ENCODE data around the gene EXOC6B.
"Not testable (repeated sequence)": the region's sequence is repeated elsewhere in the genome, so short reads cannot be mapped to it uniquely, and the experiment has no call there.

The EXOC6B gene

GRCh38 chr2:72438364-72438763 is 387.5 kb downstream of the EXOC6B start:
- Mint-ChIP-seq H3K27ac (no peak overlapping the region), H3K9me3 (peaks cover 21% of the 10 kb centered on the region), H3K36me3 (ENCODE audit: low read depth) (no peaks in the 10 kb centered on the region), H3K4me3 (no peak overlapping the region), H3K27me3 (ENCODE audit: low read depth) (peaks cover 6% of the 10 kb centered on the region), H3K4me1 (ENCODE audit: low read depth) (peaks cover 10% of the 10 kb centered on the region)
- no peak for DNase-seq (ENCODE audit: low spot score)

GRCh38 chr2:72431737-72432136 is 394.1 kb downstream of the EXOC6B start:
- H3K9me3 Mint-ChIP-seq: peaks cover 21% of the 10 kb centered on the region
- H3K4me1 Mint-ChIP-seq (ENCODE audit: low read depth): no peaks in the 10 kb centered on the region
- no peaks in the 10 kb centered on the region for H3K36me3 Mint-ChIP-seq (ENCODE audit: low read depth)
- no peak overlapping the region for H3K4me3 Mint-ChIP-seq
- DNase-seq (ENCODE audit: low spot score): no peak
- H3K27ac Mint-ChIP-seq: no peak overlapping the region
- no peaks in the 10 kb centered on the region for H3K27me3 Mint-ChIP-seq (ENCODE audit: low read depth)

DNA sequence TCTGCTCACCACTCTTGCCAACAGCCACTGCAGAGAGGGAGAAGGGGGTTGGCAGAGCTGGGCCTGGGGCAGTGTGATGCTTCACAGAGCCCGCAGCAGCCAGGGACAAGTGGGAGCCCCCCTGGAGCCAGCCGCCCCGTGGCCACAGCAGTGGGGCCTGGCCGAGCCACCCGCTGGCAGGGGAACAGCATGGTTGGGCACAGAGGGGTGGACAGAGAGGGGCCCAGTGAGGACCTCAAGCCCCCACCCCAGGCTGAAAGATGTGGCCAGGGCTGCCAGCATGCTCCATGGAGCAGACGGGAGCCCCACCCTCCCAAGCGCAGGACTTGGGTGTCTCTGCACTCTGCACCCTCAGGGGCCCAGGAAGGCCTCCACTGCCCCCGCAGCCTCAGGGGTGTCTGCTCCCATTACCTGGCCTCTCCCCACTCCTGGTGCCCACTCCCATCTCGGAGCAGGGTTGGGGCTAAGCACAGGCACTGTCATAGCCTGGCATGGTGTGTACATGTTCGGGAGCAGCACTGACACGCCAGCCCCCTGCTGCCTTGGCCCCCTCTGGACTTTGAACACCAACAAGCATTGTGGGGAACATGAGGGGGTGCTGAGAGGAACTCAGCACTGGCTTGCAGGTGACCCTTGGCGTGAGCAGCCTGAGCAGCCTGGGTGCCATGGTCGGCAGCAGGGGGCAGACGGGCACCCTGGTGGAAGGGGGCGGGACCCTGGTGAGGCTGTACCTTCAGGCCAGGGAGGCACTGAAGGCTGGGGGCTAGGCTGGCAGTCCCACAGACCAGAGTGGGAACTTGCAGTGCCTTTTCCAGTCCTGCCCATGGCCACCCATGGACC is 398.6 kb downstream of the EXOC6B start:
- H3K36me3 Mint-ChIP-seq (ENCODE audit: low read depth): no peaks in the 10 kb centered on the region
- no peaks in the 10 kb centered on the region for H3K27me3 Mint-ChIP-seq (ENCODE audit: low read depth)
- no peak for DNase-seq (ENCODE audit: low spot score)
- no peaks in the 10 kb centered on the region for H3K4me1 Mint-ChIP-seq (ENCODE audit: low read depth)
- H3K9me3 Mint-ChIP-seq: peaks cover 11% of the 10 kb centered on the region
- no peak overlapping the region for H3K27ac Mint-ChIP-seq
- no peak overlapping the region for H3K4me3 Mint-ChIP-seq

DNA sequence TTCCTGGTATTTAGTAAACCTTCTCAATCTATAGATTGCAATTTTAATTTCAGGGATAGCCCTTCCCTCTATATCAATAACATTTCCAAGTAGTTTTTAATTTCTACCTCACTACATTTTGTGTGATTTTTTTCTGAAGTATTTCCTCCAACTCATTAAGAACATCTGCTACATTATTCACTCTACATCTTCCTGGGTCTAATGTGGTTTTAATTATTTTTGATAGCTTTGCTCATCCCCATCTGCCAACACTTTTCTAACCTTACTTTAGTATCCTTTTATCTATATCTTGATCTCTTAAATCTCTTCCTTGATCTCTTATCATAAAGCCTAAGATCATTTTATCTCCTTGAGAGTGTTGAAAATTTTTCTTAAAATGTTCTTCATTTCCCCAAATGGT is 399.8 kb downstream of the EXOC6B start:
- Mint-ChIP-seq H3K27me3 (ENCODE audit: low read depth) (no peaks in the 10 kb centered on the region), H3K4me3 (no peak overlapping the region), H3K9me3 (peaks cover 14% of the 10 kb centered on the region), H3K27ac (no peak overlapping the region), H3K4me1 (ENCODE audit: low read depth) (no peaks in the 10 kb centered on the region), H3K36me3 (ENCODE audit: low read depth) (no peaks in the 10 kb centered on the region)
- no peak for DNase-seq (ENCODE audit: low spot score)

DNA sequence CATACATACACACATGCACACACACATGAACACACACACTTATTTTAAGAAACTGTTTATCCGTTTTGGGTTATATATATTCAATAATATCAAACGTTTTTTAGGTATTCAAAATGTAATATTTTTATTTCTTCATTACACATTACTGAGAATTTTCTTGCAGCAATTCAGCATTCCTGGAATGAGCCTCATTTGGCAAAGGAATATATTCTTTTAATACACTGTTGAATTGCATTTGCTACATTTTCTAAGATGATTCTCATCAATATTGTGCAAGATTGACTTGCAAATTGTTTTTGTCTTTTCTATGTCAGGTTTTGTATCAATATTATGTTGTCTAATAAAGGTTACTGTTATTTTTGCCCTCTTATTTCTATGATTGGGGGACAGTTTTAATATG is 402.1 kb downstream of the EXOC6B start:
- Mint-ChIP-seq H3K27ac (no peak overlapping the region), H3K4me3 (no peak overlapping the region), H3K9me3 (peaks cover 22% of the 10 kb centered on the region), H3K27me3 (ENCODE audit: low read depth) (no peaks in the 10 kb centered on the region), H3K36me3 (ENCODE audit: low read depth) (no peaks in the 10 kb centered on the region), H3K4me1 (ENCODE audit: low read depth) (no peaks in the 10 kb centered on the region)
- DNase-seq (ENCODE audit: low spot score): no peak

DNA sequence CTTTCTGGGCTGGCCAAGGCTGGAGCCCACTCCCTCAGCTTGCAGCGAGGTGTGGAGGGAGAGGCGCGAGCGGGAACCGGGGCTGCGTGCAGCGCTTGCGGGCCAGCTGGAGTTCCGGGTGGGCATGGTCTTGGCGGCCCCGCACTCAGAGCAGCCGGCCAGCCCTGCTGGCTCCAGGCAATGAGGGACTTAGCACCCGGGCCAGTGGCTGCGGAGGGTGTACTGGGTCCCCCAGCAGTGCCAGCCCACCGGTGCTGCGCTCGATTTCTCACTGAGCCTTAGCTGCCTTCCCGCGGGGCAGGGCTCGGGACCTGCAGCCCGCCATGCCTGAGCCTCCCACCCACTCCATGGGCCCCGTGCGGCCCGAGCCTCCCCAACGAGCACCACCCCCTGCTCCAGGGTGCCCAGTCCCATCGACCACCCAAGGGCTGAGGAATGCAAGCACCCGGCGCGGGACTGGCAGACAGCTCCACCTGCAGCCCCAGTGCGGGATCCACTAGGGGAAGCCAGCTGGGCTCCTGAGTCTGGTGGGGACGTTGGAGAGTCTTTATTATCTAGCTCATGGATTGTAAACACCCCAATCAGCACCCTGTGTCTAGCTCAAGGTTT is 404.0 kb downstream of the EXOC6B start:
- H3K27me3 Mint-ChIP-seq (ENCODE audit: low read depth); H3K27ac Mint-ChIP-seq; H3K4me3 Mint-ChIP-seq; DNase-seq (ENCODE audit: low spot score); H3K4me1 Mint-ChIP-seq (ENCODE audit: low read depth); H3K36me3 Mint-ChIP-seq (ENCODE audit: low read depth): not testable (repeated sequence)
- peaks cover 20% of the 10 kb centered on the region for H3K9me3 Mint-ChIP-seq

GRCh38 chr2:72415781-72416475 is 409.9 kb downstream of the EXOC6B start:
- Mint-ChIP-seq H3K4me3 (no peak overlapping the region), H3K27ac (no peak overlapping the region), H3K27me3 (ENCODE audit: low read depth) (no peaks in the 10 kb centered on the region), H3K9me3 (peaks cover 19% of the 10 kb centered on the region), H3K4me1 (ENCODE audit: low read depth) (no peaks in the 10 kb centered on the region), H3K36me3 (ENCODE audit: low read depth) (no peaks in the 10 kb centered on the region)
- no peak for DNase-seq (ENCODE audit: low spot score)

DNA sequence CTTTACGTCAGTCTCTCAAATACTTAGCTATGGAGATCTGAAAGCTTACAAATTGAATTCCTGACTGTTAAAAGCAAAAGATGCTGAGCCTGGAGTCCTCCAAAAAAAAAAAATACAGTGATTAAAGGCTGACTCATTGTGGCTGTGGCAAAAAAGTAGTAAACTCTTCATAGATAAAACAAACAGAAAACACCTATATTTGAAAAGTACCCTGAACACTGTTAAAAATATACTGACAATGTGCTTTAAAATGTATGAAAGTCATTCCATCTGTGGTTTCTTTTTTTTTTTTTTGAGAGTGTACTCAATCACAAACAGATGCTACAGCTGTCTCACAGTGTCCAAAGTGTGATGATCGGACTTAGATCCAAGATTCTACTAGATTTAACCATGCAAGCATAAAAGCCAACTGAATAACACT is 410.6 kb downstream of the EXOC6B start:
- no peaks in the 10 kb centered on the region for H3K4me1 Mint-ChIP-seq (ENCODE audit: low read depth)
- no peaks in the 10 kb centered on the region for H3K27me3 Mint-ChIP-seq (ENCODE audit: low read depth)
- no peak overlapping the region for H3K4me3 Mint-ChIP-seq
- peaks cover 16% of the 10 kb centered on the region for H3K9me3 Mint-ChIP-seq
- no peak for DNase-seq (ENCODE audit: low spot score)
- H3K36me3 Mint-ChIP-seq (ENCODE audit: low read depth): no peaks in the 10 kb centered on the region
- H3K27ac Mint-ChIP-seq: no peak overlapping the region

GRCh38 chr2:72414137-72414760 is 411.6 kb downstream of the EXOC6B start:
- Mint-ChIP-seq H3K27ac (no peak overlapping the region), H3K27me3 (ENCODE audit: low read depth) (no peaks in the 10 kb centered on the region)

GRCh38 chr2:72413716-72414115 is 412.1 kb downstream of the EXOC6B start:
- no peak for DNase-seq (ENCODE audit: low spot score)
- no peak overlapping the region for H3K4me3 Mint-ChIP-seq
- no peak overlapping the region for H3K27ac Mint-ChIP-seq
- H3K27me3 Mint-ChIP-seq (ENCODE audit: low read depth): no peaks in the 10 kb centered on the region
- peaks cover 15% of the 10 kb centered on the region for H3K9me3 Mint-ChIP-seq
- no peaks in the 10 kb centered on the region for H3K4me1 Mint-ChIP-seq (ENCODE audit: low read depth)
- H3K36me3 Mint-ChIP-seq (ENCODE audit: low read depth): no peaks in the 10 kb centered on the region

More at GRCh38 chr2:72414137-72414760, 411.6 kb downstream of the EXOC6B start:
- DNase-seq (ENCODE audit: low spot score): no peak
- H3K9me3 Mint-ChIP-seq: peaks cover 15% of the 10 kb centered on the region
- H3K36me3 Mint-ChIP-seq (ENCODE audit: low read depth): no peaks in the 10 kb centered on the region
- no peak overlapping the region for H3K4me3 Mint-ChIP-seq
- no peaks in the 10 kb centered on the region for H3K4me1 Mint-ChIP-seq (ENCODE audit: low read depth)

DNA sequence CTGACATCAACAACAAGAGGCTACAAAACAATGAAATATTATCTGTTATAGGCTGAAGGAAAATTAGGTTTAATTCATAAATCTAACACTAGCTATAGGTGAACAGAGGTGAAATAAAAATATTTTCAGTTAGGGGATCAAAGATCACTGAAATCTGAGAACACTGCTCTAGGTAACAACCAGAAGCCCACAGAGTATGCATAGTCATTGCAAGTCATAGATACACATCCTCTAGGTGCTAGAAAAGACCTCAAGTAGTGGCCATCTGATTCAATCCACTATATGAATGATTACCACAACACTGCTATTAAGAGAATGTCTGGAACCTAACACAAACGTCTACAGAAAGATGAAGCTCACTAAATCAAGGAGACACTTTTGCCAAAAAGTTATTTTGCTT is 413.6 kb downstream of the EXOC6B start:
- Mint-ChIP-seq H3K9me3 (peaks cover 15% of the 10 kb centered on the region), H3K36me3 (ENCODE audit: low read depth) (no peaks in the 10 kb centered on the region), H3K4me1 (ENCODE audit: low read depth) (no peaks in the 10 kb centered on the region), H3K4me3 (no peak overlapping the region), H3K27me3 (ENCODE audit: low read depth) (no peaks in the 10 kb centered on the region), H3K27ac (no peak overlapping the region)
- no peak for DNase-seq (ENCODE audit: low spot score)

DNA sequence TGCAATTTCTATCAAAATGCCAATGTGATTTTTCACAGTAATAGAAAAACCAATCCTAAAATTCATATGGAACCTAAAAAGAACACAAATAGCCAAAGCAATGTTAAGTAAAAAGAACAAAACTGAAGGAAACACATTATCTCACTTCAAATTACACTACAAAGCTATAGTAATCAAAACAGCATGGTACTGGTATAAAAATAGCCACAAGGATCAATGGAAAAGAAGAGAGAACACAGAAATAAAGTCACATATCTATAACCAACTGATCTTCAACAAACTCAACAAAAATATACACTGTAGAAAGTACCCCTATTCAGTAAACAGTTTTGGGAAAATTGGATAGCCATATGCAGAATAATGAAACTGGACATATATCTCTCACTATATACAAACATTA is 426.0 kb downstream of the EXOC6B start:
- H3K4me1 Mint-ChIP-seq (ENCODE audit: low read depth): no peaks in the 10 kb centered on the region
- H3K4me3 Mint-ChIP-seq: no peak overlapping the region
- H3K27me3 Mint-ChIP-seq (ENCODE audit: low read depth): no peaks in the 10 kb centered on the region
- no peak for DNase-seq (ENCODE audit: low spot score)
- H3K36me3 Mint-ChIP-seq (ENCODE audit: low read depth): no peaks in the 10 kb centered on the region
- H3K9me3 Mint-ChIP-seq: peaks cover 20% of the 10 kb centered on the region
- no peak overlapping the region for H3K27ac Mint-ChIP-seq

DNA sequence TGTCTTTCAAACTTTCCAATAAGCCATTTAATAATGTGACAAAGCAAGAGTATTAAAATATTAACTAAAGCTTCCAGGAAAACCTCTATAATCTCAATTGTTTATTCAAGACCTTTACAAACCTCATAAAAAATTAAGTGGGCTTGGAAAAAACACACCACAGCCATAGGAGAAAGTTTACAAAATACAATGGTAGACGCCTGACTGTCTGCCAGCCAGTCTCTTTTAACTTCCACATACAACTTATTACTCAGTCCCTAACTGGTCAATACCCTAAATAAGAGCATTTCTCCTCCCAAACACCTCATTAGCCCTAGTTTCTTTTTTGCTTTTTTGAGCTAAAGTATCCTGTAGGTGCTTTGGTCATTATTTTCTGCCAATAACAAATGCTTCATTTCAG is 430.7 kb downstream of the EXOC6B start:
- no peak overlapping the region for H3K4me3 Mint-ChIP-seq
- H3K27ac Mint-ChIP-seq: no peak overlapping the region
- H3K27me3 Mint-ChIP-seq (ENCODE audit: low read depth): no peaks in the 10 kb centered on the region
- H3K4me1 Mint-ChIP-seq (ENCODE audit: low read depth): no peaks in the 10 kb centered on the region
- H3K36me3 Mint-ChIP-seq (ENCODE audit: low read depth): no peaks in the 10 kb centered on the region
- no peak for DNase-seq (ENCODE audit: low spot score)
- peaks cover 19% of the 10 kb centered on the region for H3K9me3 Mint-ChIP-seq

- DNase-seq (ENCODE audit: low spot score): no peak
- H3K9me3 Mint-ChIP-seq: peaks cover 19% of the 10 kb centered on the region
- H3K4me3 Mint-ChIP-seq: no peak overlapping the region
- H3K36me3 Mint-ChIP-seq (ENCODE audit: low read depth): no peaks in the 10 kb centered on the region
- H3K27ac Mint-ChIP-seq: no peak overlapping the region
- H3K27me3 Mint-ChIP-seq (ENCODE audit: low read depth): no peaks in the 10 kb centered on the region
- no peaks in the 10 kb centered on the region for H3K4me1 Mint-ChIP-seq (ENCODE audit: low read depth)
Measured at GRCh38 chr2:72394541-72395070, 431.2 kb downstream of the EXOC6B start.
